Measurements from ENCODE around the gene PDILT.

GRCh38 chr16:20320592-20320991, 83.9 kb downstream of the PDILT start:
- TF ChIP-seq CTCF (IDR thresholded peaks at IDR 0.05; ENCODE audit: low read length) (no peak), EZH2 (IDR thresholded peaks at IDR 0.05; ENCODE audit: borderline replicate concordance, low read length) (no peak)

All from OCI-LY1 (cell line).